Femur (tissue), 1 donor: Measurements from ENCODE around the gene CAMK2D.

Source experiments
- DNase-seq: peaks from one replicate; pipeline ENCODE4 v3.0.0-alpha.2; 2017

Gene CAMK2D

DNA sequence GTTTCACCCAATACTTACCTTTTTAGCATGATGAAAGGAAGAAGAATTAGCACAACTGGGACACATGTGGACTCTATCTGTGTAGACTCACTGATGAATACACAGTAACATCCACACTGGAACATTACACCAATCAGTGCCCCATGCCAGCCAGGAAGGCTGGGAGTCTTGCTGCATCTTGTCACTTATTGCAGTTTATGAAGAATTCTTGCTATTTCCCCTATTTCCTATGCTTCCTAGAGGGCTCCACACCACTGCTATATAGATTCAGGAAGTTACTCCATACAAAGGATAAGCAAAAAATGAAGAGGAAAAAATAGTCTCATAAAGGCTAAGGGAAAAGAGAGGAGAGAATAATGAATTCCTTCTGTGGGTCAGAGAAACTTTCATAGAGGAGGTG lies 201.0 kb downstream of the CAMK2D start:
- DNase-seq: no peak

DNA sequence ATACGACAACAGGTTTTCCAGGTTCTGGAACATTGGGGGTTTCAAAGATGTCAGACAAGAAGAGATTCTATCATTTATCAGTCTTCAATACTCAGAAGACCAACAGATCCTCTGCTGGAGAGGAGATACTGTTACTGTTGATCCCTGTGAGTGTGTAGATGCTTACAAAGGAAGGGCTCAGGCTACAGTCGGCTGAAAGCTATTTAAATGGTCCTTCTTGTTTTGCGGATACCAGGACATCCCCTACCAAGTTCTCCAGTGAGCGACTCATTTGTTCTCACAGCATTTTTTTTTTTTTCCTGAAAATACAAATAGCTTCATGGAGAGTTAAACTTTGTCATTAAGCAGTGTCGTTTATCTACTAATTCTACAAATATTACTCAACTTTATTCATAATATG lies 201.6 kb downstream of the CAMK2D start:
- no peak for DNase-seq

DNA sequence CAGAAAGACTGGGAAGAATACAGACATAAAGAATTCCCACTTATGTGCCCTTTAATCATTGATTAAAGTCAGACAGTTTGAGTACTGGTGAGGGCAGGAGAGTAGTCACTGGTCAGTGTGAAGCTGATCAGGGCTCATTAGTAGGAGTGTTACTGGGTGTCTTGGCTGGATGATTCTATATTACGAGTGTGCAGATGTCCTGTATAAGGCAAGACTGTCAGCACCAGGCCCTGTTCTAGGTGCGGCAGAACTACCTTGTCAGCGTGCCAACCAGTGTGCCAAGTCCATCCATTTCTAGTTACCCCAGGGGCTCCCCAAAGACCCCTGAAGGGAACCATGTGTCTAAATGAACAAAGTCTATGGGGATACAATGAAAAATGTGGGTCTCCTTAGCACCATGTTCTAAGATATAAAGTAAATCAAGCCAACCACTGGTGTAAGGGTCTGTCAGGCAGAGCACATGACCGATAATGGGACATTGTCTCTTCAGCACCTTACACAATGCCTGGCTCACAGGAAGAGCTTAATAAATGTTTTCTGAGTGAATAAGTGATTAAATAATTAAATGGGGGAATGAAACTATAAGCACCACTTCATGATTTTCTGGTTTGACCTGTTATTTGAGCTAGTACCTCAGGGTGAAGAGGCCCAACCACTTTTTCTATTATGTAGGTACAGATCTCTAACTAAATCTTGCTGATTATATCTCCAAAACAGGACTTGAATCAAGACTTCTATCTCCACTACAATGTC lies 205.0 kb downstream of the CAMK2D start:
- DNase-seq: no peak

DNA sequence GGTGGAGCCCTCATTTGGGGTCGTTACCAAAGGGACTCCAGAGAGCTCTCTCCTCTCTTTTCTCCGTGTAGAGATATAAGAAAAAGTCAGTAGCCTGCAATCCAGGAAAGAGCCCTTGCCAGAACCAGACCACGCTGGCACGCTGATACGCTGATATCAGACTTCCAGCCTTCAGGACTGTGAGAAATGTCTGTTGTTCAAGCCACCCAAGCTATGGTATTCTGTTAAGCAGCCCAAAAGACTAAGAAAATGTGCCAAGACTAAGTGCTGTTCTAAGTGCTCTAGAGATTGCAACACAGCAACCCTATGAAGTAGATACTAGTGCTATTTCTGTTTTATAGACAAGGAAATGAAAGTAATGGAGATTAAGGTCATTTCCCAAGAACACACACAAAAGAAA lies 205.7 kb downstream of the CAMK2D start:
- DNase-seq: no peak

DNA sequence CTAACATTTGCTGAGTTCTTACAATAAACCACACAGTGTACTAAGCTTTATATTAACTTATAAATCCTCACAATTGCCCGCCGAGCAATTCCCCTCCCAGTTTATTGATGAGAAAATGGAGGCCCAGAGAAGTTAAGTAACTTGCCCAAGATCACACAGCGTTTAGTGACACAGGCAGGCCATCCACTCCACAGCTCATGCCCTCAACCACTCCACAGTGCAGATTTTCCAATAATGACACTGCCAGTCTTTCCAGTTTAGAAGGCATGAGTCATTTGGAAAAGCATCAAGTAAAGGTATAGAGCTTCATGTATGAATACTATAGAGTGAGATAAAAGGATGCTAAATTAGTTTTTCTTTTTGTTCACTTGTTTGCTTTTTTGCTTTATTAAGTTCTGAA lies 208.5 kb downstream of the CAMK2D start:
- DNase-seq: no peak

DNA sequence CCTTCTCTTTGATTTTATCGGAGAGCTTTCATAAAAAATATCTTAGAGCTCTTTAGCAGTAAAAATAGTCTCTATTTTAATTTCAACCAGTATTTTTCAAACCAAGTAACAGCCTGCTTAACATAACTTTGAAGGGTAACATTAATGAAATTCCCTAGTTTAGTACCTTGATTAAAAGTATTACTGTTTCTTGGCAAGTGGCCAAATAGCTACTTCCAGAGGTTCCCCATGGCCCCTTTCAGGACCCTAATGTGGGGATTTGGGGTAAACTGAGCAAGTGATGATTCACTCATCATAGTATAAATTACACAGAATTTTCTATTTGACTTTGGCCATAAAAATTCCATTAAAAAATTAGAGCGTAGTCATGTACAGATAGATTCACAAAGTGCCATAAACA lies 211.0 kb downstream of the CAMK2D start:
- no peak for DNase-seq

DNA sequence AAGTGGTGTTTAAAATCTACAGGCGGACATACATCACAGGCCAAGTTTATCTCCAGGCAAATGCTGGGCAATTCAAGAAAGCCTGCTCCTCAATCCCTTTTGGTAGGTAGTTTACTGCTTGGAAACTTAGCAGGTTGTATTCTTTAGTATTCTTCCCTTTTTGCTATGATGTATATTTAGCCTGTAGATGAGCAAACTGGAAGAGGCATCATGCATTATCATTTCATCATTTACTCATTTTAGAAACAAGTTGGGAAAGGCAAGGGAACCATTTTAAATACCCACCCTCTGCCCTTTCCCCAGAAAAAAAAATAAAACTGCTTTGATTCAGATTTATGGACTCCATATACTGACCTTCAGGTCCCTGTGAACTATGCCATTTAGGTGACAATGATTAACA lies 213.2 kb downstream of the CAMK2D start:
- DNase-seq: no peak

DNA sequence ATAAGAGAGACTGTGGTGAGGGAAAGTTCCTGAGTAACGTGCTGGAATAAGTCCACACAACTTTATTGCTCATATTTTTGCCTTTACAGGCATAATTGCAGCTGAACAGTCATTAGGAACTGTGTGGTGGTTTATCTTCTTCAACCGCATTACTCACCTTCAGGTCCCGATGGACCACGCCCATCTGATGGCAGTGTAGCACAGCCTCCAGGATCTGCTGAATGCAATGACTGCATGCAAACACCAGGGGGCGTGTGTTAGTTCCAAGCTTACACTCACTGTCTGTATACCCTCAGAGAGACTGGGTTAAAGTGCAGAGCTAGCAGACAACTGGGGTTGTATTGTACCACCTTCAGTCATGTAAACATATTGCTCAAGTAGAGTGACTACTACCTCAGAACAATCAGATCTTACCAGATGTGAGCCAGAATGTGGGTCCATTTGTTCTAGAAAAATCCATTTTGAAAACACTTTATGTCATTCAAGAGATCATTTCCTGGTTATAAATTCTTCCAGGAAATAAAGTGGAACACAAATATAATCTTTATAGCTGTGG lies 214.0 kb downstream of the CAMK2D start:
- peak; percentile 88 for DNase-seq

DNA sequence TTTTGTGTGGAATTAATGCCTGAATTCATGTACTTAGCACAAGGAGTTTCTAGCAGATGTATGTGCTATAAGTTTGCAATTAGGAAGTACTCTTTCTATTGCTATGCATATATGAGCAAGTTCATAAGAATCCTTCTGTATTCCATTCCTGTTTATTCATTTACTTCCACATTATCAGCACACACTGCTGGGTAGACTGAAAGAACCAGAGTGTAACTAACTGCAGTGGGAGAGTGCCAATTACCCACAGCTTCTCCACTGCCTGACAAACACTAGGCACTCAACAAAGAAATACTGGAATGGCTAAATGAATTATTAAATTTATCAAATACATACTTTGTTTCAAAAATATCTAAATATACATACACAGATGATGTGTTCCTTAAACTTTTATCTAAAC lies 219.6 kb downstream of the CAMK2D start:
- DNase-seq: no peak

DNA sequence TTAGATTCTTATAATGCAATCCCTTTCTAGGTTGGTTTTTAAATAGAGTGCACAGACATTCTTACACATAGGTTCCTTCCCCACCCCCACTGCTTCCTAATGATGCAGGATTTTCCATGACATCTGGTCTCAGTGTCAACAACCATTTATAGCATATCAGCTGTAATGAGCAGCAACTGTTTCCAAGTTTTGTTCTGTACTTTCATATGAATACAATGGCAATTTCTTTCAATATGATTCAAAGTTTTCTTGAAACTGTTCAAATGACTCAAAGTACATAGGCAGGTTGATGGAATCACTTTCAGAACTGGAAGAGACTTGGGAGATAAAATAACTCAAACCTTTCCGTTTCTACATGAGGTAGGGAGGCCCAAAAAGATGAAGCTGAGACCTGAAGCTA lies 220.7 kb downstream of the CAMK2D start:
- peak; percentile 39 for DNase-seq

DNA sequence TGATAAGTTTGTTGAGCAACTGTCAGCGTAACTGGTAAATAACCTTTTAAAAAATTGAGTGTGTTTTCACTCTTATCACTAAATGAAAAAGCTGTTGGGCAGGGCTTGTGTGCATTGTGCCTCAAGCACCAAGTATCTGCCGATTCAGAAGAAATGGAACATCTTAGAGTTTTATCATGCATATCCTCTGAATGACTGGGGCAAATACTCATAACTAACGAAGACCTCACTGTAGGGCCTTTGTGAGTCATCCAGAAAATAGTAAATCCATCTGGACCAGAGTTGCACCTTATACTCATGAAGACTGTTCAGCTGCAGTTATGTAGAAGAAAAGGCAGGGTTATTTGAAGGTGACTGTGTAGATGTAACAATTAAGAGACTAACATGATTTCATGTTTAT lies 222.1 kb downstream of the CAMK2D start:
- no peak for DNase-seq

DNA sequence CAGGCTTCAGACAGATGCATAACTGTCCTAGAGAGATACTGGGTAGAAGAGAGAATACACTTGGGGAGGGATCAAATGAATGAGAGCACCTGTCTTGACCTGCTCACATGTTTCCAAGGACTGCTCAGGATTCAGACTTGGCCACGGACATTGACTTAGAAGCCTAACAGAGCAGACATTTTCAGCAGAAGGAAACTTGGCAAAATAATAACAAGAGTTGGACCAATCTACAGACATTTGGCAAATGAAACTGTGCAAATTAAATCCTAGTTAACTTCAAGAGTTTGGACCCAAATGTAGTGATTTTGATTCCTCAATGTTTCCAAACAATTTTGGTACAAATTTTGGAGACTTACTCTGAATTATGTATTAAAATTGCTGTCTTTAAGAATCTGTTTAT lies 223.9 kb downstream of the CAMK2D start:
- peak; percentile 50 for DNase-seq

DNA sequence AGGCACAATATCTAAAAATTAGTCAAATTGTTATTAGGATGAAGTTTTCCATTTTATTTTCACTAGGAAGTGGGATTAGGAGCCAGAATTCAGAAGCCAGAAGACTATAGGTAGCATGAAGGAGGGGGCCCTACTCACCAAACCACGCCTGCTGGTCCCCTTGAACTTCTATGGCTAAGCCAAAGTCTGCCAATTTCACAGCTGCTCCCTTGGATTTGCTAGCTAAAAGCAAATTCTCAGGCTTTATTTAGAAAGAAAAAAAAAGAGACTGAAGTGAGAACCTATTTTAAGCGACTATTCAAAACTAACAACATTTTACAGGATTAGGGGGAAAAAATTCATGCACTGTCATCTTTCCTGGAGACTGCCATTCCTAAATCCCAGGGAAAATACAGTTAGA lies 224.3 kb downstream of the CAMK2D start:
- DNase-seq: no peak

DNA sequence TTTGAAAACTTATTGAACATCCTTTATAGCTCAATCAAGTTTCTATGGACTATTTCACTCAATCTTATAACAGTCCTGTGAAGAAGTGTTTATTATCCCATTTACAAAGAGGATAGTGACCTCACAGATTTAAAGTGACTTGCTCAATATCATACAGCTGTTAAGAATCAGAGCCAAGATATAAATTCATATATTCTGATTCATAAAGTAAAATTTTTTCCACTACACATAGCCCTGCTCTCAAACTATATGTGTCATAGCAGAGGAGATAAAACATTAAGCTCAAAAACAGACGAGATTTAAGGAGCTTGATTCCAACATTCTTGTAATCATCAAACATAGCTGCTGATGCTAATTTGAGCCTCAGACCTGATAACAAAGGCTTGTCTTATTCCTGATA lies 226.8 kb downstream of the CAMK2D start:
- no peak for DNase-seq

DNA sequence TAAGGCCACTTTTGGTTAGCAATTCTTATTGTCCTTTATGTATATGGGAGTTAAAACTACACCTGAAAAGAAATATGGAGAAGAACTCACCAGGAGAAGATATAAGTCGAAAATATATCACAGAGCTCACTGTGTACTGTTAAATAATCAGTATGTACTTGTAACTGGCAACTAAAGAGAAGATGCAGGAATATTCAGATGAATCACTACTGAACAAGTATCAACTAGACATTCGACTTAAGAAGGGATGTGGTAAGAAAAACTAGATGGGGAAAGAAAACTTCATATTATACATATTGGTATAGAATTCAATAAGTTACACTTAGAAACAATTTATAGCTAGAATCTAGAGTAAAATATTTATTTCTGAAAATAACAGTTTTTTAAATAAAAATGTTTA lies 230.0 kb downstream of the CAMK2D start:
- DNase-seq: no peak

DNA sequence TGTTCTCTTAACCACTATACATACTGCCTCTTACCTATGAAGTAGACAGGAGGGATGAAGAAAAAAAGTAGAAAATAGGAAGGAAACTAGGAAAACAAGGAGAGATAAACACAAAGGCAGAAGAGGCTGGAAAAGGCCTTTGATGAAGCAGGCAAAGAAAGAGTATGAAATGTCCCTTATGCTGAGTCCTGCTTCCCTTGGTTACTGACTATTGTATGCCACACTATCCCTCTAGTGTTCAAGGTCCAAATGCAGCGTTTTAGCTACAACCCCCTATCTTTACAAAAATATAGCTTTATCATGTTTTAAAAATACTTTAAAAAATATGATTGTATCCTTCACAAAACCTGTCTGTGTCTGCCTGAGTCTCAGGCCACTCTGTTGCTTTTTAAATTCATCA lies 233.1 kb downstream of the CAMK2D start:
- DNase-seq: no peak

DNA sequence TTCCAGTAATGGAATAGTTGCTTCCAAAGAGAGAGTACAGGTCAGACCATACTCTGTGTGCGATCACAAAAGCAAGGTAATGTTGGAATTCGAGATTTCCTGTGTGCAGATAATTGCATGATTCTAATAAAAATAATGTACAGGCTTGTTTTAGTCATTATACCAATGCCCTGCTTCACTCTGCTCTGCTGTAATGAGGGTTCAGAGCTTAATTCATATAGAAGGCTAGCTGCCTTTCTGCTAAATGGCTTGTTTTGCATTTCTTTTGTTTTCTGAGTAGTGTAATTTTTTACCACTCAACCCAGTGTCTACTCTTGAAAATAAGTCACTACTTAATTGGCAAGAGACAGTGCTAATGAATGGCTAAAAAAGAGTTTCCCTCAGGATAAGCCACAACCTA lies 236.0 kb downstream of the CAMK2D start:
- DNase-seq: no peak

DNA sequence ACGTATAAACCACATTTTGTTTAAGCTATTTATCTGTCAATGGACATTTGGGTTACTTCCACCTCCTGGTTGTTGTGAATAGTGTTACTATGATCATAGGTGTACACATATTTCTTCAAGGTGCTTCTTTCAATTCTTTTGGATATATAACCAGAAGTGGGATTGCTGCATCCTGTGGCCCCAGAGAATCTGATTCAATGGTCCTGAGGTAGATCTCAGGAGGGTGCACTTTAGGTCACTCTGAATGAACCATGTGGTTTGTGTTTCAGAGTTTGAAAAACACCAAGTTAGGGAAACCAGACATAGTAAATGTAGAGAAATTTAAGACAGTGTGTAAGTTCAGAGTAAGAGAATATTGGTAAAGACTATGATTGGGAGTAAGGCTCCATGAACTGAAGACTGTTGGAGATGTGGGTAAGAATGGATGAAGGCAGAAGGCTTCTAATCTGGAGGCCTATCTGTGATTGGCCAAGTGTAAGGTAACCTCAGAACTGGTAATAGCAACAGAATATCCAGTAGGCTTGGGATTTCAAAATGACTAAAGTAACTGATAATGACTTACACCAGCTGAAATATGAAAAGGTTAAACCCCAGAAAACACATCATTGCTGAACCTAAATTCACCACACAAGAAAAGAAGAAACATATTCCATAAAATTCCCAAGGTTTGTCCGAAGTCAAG lies 236.9 kb downstream of the CAMK2D start:
- DNase-seq: no peak

DNA sequence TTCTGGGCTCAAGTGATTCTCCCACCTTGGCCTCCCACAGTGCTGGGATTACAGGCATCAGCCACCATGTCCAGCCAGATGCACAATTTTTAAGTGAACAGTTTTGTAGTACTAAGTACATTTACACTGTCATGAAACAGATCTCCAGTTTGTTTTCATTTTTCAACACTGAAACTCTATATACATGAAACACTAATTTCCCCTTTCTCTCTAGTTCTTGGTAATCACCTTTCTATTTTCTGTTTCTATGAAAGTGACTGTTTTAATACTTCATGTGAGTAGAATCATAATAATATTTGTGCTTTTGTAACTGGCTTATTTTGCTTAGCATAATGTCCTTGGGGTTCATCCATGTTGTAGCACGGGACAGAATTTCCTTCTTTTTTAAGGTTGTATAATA lies 237.4 kb downstream of the CAMK2D start:
- DNase-seq: no peak

DNA sequence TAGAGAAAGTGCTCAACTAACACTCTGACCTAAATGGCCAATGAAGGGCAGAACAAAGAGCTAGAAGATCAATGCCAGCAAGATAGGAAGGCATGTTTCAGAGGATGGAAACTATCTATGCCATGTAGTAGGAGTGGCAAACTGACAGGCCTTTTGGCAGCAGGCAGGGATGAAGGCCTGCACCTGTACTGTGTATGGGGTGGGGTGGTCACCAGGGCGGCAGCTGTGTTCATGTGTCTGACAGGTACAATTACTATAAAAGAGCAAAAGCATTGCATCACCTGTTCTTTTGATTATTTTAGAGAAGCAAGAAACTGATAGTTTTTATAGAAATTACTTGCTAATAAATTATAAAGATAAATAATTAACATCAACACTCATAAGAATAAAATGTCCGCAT lies 239.1 kb downstream of the CAMK2D start:
- DNase-seq: no peak

DNA sequence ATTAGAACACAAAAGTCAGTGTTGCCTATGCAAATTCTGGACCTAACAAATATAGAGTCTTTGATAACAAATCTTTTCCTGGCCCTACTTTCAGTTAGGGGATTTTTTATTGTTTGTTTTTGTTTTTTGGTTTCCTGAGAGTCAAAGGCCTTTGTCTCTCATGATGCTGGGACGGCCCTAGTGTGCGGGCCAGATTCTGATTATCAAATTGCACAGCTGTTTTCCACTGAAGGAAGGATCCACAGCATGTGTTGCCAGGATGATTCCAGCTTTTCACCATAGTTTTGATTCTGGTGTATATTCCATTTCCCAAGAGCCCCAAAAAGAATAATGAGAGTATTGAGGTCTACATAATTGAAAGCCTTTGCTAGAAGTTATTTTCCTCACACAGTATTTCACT lies 248.2 kb downstream of the CAMK2D start:
- no peak for DNase-seq

DNA sequence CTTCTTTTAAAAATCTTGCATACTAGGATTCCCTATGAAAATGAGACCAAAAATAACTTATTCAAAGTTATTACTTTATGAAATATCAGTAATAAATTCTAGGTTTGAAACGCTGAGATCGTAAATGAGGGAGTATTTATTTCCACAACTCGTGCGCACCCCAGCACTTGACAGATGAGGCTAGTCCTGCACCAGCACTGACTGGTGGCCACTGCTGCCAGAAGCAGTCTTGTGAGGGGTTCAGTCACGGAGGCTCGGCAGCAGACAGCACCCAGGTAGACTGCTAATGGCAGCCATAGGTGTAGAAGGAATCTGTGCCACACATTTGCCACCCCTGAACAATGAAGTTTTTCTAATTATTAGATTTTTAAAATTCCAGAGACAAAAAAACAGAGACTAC lies 248.7 kb downstream of the CAMK2D start:
- no peak for DNase-seq

DNA sequence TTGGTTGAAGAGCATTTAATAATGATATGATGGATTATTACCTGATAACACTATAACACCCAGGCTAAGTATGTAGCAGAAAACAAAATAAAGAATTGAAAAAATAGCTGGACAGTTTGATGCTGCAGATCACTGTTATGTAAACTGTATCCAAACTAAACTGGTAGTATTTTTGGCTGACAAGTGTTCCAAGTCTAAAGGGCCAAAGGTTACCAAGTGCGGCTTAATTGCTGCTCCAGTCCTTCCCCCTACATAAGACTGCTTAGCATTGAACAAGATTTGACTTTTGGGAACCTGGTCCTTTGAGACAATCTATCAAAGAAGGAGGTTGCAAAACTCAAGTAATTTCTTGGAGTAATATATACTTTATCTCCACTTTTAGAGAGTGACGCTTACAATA lies 249.6 kb downstream of the CAMK2D start:
- DNase-seq: no peak

DNA sequence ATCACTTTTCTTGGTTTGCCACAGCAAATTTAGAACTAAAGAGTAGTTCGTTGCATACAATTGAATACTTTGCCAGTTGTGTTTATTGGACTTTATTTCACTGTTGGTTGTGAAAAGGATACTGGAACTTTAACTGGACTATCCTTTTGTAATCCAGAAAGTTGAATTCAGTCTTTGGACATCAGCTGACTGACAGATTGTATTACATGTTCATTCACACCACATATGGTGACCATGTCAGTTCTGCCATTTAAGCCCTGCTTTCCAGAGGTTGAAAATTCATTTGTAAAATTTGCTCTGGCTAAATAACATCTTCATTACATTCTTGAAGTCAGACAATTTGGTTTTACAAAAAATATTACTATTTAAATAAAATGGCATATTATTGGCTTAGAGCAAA lies 251.7 kb downstream of the CAMK2D start:
- no peak for DNase-seq

DNA sequence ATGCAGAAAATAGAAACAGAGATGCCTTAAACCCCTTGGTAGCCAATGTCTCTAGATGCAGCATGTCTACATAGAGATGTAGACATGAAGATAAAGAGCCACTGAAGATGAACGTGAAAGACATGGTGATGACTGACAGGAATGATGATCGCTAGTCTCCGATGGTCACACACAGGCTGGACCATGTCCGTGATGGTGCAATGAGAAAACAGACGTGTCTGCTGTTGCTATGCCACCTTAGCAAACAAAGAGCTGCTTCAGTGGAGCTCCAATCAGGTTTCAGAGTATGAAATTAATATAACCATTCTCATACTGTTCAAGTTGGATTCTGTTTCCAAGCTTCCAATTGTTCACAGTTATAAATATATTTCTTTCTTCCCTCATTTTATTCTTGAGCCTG lies 256.5 kb downstream of the CAMK2D start:
- no peak for DNase-seq
